ENCODE measurements around the gene EML3. TPM values are rescaled to one million over a fixed set of nuclear protein-coding genes. Genes with fewer than 3 reads are reported as not detected.
A peak's percentile ranks its signal among the peaks of the same experiment; 100 is the strongest.

EML3 gene
- total and polyA plus RNA-seq, 2 of the 13 experiments (the other 11 are each of a cell fraction or from before 2014, with no cell fraction given), result 10.6 to 12.3 TPM

- no peak for TF ChIP-seq KDM1A (CRISPR knock-in tag; IDR thresholded peaks at IDR 0.05)
- peak; percentile 74 for TF ChIP-seq DMAP1 (CRISPR knock-in tag; IDR thresholded peaks at IDR 0.05)
- TF ChIP-seq, protein P1, sequence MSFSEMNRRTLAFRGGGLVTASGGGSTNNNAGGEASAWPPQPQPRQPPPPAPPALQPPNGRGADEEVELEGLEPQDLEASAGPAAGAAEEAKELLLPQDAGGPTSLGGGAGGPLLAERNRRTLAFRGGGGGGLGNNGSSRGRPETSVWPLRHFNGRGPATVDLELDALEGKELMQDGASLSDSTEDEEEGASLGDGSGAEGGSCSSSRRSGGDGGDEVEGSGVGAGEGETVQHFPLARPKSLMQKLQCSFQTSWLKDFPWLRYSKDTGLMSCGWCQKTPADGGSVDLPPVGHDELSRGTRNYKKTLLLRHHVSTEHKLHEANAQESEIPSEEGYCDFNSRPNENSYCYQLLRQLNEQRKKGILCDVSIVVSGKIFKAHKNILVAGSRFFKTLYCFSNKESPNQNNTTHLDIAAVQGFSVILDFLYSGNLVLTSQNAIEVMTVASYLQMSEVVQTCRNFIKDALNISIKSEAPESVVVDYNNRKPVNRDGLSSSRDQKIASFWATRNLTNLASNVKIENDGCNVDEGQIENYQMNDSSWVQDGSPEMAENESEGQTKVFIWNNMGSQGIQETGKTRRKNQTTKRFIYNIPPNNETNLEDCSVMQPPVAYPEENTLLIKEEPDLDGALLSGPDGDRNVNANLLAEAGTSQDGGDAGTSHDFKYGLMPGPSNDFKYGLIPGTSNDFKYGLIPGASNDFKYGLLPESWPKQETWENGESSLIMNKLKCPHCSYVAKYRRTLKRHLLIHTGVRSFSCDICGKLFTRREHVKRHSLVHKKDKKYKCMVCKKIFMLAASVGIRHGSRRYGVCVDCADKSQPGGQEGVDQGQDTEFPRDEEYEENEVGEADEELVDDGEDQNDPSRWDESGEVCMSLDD (CRISPR knock-in tag; IDR thresholded peaks at IDR 0.05; ENCODE audit: borderline replicate concordance), result 0 out of 2 replicates have a peak, but pooled peaks have one; percentile 34
- TF ChIP-seq RFXANK (CRISPR knock-in tag; IDR thresholded peaks at IDR 0.05), result no peak
- TF ChIP-seq ZNF549 (CRISPR knock-in tag; IDR thresholded peaks at IDR 0.05), result no peak
- no peak for TF ChIP-seq ZIK1 (CRISPR knock-in tag; IDR thresholded peaks at IDR 0.05; ENCODE audit: borderline replicate concordance, low read depth)
- TF ChIP-seq ZNF644 (CRISPR knock-in tag; IDR thresholded peaks at IDR 0.05; ENCODE audit: low read depth), result no peak
- TF ChIP-seq NFE2L2 (IDR thresholded peaks at IDR 0.05; ENCODE audit: low read length), result no peak
- TF ChIP-seq ZNF274 (CRISPR knock-in tag; IDR thresholded peaks at IDR 0.05), result no peak; the same call in 1 of the 2 replicates
- TF ChIP-seq SP140L (CRISPR knock-in tag; IDR thresholded peaks at IDR 0.05; ENCODE audit: borderline replicate concordance), result no peak
- peak; percentile 78 for TF ChIP-seq ZNF709 (CRISPR knock-in tag; IDR thresholded peaks at IDR 0.05)
- TF ChIP-seq ZNF781 (CRISPR knock-in tag; IDR thresholded peaks at IDR 0.05; ENCODE audit: borderline replicate concordance, not compliant biosample characterization), result no peak
- TF ChIP-seq ZNF567 (CRISPR knock-in tag; IDR thresholded peaks at IDR 0.05; ENCODE audit: borderline replicate concordance), result no peak
- no peak for TF ChIP-seq ZNF382 (CRISPR knock-in tag; IDR thresholded peaks at IDR 0.05; ENCODE audit: borderline replicate concordance)
- TF ChIP-seq, protein P2, sequence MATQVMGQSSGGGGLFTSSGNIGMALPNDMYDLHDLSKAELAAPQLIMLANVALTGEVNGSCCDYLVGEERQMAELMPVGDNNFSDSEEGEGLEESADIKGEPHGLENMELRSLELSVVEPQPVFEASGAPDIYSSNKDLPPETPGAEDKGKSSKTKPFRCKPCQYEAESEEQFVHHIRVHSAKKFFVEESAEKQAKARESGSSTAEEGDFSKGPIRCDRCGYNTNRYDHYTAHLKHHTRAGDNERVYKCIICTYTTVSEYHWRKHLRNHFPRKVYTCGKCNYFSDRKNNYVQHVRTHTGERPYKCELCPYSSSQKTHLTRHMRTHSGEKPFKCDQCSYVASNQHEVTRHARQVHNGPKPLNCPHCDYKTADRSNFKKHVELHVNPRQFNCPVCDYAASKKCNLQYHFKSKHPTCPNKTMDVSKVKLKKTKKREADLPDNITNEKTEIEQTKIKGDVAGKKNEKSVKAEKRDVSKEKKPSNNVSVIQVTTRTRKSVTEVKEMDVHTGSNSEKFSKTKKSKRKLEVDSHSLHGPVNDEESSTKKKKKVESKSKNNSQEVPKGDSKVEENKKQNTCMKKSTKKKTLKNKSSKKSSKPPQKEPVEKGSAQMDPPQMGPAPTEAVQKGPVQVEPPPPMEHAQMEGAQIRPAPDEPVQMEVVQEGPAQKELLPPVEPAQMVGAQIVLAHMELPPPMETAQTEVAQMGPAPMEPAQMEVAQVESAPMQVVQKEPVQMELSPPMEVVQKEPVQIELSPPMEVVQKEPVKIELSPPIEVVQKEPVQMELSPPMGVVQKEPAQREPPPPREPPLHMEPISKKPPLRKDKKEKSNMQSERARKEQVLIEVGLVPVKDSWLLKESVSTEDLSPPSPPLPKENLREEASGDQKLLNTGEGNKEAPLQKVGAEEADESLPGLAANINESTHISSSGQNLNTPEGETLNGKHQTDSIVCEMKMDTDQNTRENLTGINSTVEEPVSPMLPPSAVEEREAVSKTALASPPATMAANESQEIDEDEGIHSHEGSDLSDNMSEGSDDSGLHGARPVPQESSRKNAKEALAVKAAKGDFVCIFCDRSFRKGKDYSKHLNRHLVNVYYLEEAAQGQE (IDR thresholded peaks at IDR 0.05; ENCODE audit: borderline replicate concordance in 1 of 2, low read depth in 1 of 2, low read length in 2 of 2), result no peak
- no peak for TF ChIP-seq RFX5 (IDR thresholded peaks at IDR 0.05; ENCODE audit: low read depth, low read length)
- TF ChIP-seq MAFK (conservative IDR thresholded peaks at IDR 0.05 in 1 of 2, IDR thresholded peaks at IDR 0.05 in 1 of 2; ENCODE audit: low read length in 2 of 2), result no peak
- TF ChIP-seq PHF20 (CRISPR knock-in tag; IDR thresholded peaks at IDR 0.05), result no peak
- TF ChIP-seq ATF7 (IDR thresholded peaks at IDR 0.05), result no peak
- TF ChIP-seq ATF7 (CRISPR knock-in tag; IDR thresholded peaks at IDR 0.05), result no peak
- TF ChIP-seq CBX2 (IDR thresholded peaks at IDR 0.05; ENCODE audit: low read depth, low read length), result no peak
- TF ChIP-seq CBX2 (CRISPR knock-in tag; IDR thresholded peaks at IDR 0.05; ENCODE audit: low read depth), result 0 out of 2 replicates have a peak, but pooled peaks have one; percentile 9
- TF ChIP-seq, protein P3, sequence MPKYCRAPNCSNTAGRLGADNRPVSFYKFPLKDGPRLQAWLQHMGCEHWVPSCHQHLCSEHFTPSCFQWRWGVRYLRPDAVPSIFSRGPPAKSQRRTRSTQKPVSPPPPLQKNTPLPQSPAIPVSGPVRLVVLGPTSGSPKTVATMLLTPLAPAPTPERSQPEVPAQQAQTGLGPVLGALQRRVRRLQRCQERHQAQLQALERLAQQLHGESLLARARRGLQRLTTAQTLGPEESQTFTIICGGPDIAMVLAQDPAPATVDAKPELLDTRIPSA (CRISPR knock-in tag; IDR thresholded peaks at IDR 0.05; ENCODE audit: borderline replicate concordance), result no peak; the same call in none of the 2 replicates
These were observed 11.0 kb downstream of the EML3 start, which contains the start of gene MTA2 (continued) for GRCh38 chr11:62601372-62602140.

Data from HepG2 (cell line).